OCI-LY1 (cell line): ENCODE data around the gene SLC4A1.

Experiments used
- H2AFZ ChIP-seq: fragments of 200-600 bp; sonication (generic), shearing (Covaris generic); 2 replicates; pipeline ENCODE4 v1.6.0; 2014; ENCODE audit warnings: antibody characterized with exemption, mild to moderate bottlenecking, low read length
- H3F3A ChIP-seq: fragments of 200-600 bp; sonication (generic), shearing (Covaris generic); 2 replicates; pipeline ENCODE4 v1.6.0; 2014; ENCODE audit warnings: mild to moderate bottlenecking, antibody characterized with exemption, low read length, moderate library complexity; ENCODE audit not compliant: insufficient read depth
- H3K27ac ChIP-seq: fragments of 200-600 bp; sonication (generic); 2 replicates; pipeline ENCODE4 v1.5.1; 2014; ENCODE audit warnings: low read length, mixed run types, mild to moderate bottlenecking, low read depth; ENCODE audit not compliant: poor library complexity, severe bottlenecking
- H3K27me3 ChIP-seq: fragments of 200-600 bp; sonication (generic); 2 replicates; pipeline ENCODE4 v1.6.0; 2014; ENCODE audit warnings: antibody characterized with exemption, mild to moderate bottlenecking, low read length, moderate library complexity; ENCODE audit not compliant: insufficient read depth
- H3K36me3 ChIP-seq: fragments of 200-600 bp; sonication (generic); 2 replicates; pipeline ENCODE4 v1.6.1; 2014; ENCODE audit warnings: mild to moderate bottlenecking, antibody characterized with exemption, low read length, moderate library complexity, mixed read lengths; ENCODE audit not compliant: insufficient read depth
- H3K4me1 ChIP-seq: fragments of 200-600 bp; sonication (generic); 2 replicates; pipeline ENCODE4 v1.5.1; 2014; ENCODE audit warnings: mild to moderate bottlenecking, low read length, moderate library complexity; ENCODE audit not compliant: insufficient read depth, severe bottlenecking
- H3K4me2 ChIP-seq: fragments of 200-600 bp; sonication (generic), shearing (Covaris generic); 2 replicates; pipeline ENCODE4 v1.6.1; 2014; ENCODE audit warnings: low read length
- H3K4me3 ChIP-seq: fragments of 200-600 bp; sonication (generic); 2 replicates; pipeline ENCODE4 v1.5.1; 2014; ENCODE audit warnings: low read length, low read depth, mild to moderate bottlenecking, mixed read lengths; ENCODE audit not compliant: poor library complexity, severe bottlenecking
- H3K79me2 ChIP-seq: fragments of 200-600 bp; shearing (Covaris generic); 2 replicates; pipeline ENCODE4 v1.6.1; 2016; ENCODE audit warnings: mixed run types, low read length, mixed read lengths; ENCODE audit not compliant: insufficient read depth
- H3K9ac ChIP-seq: fragments of 200-600 bp; sonication (generic), shearing (Covaris generic); 2 replicates; pipeline ENCODE4 v1.6.1; 2014; ENCODE audit warnings: mild to moderate bottlenecking, low read length, mixed read lengths
- H3K9me2 ChIP-seq: fragments of 200-600 bp; sonication (generic), shearing (Covaris generic); 2 replicates; pipeline ENCODE4 v1.6.1; 2014; ENCODE audit warnings: low read depth, mild to moderate bottlenecking, low read length, mixed read lengths
- H3K9me3 ChIP-seq: fragments of 200-600 bp; shearing (Covaris generic); 2 replicates; pipeline ENCODE4 v1.6.1; 2014; ENCODE audit warnings: low read length, mixed read lengths
- H4K20me1 ChIP-seq: fragments of 200-600 bp; sonication (generic), shearing (Covaris generic); 2 replicates; pipeline ENCODE4 v1.6.0; 2016; ENCODE audit warnings: mild to moderate bottlenecking, low read length; ENCODE audit not compliant: insufficient read depth
- EZH2 ChIP-seq: fragments of 200-600 bp; sonication (generic), shearing (Covaris generic); IDR thresholded peaks from 2 replicates; pipeline ENCODE4 v1.8.0; 2017; ENCODE audit warnings: borderline replicate concordance, mixed run types, mild to moderate bottlenecking, antibody characterized with exemption, low read length, moderate library complexity, mixed read lengths
- TF ChIP-seq, protein P1 (sequence below): fragments of 200-600 bp; sonication (generic), shearing (Covaris generic); IDR thresholded peaks from 2 replicates; pipeline ENCODE4 v1.5.1; 2017; ENCODE audit warnings: mild to moderate bottlenecking, antibody characterized with exemption, low read length, moderate library complexity, mixed read lengths

Gene SLC4A1

DNA sequence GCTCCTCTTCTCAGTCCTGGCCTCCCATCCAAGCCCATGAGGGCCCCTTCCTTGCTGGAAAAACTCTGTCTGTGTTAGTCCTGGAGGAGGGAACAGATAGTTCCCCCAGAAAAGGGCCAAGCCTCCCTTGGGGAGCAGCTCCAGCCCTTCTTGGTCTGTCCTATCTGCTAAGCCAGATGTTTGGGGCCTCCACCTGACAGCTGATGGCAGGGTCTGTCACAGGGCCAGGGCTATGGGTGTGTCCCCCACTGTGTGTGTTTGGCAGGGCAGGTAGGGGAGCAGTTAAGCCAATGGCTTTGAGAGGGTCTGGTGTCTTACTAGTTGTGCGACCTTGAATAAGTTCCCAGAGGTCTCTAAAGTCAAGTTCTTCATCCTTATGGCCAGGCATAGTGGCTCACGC is 13.6 kb upstream of the SLC4A1 start:
- Histone ChIP-seq H3K27me3 (peaks cover 8% of the 10 kb centered on the region; the same call in 1 of the 2 replicates), H3K9ac (no peak overlapping the region), H4K20me1 (no peaks in the 10 kb centered on the region), H3F3A (no peaks in the 10 kb centered on the region), H3K4me2 (no peak overlapping the region), H3K27ac (no peak overlapping the region), H3K4me1 (no peaks in the 10 kb centered on the region), H3K4me3 (no peak overlapping the region), H3K9me3 (no peaks in the 10 kb centered on the region), H3K36me3 (no peaks in the 10 kb centered on the region), H2AFZ (no peak overlapping the region), H3K9me2 (no peaks in the 10 kb centered on the region), H3K79me2 (no peaks in the 10 kb centered on the region)
- TF ChIP-seq EZH2, result no peak
- TF ChIP-seq, protein P1, sequence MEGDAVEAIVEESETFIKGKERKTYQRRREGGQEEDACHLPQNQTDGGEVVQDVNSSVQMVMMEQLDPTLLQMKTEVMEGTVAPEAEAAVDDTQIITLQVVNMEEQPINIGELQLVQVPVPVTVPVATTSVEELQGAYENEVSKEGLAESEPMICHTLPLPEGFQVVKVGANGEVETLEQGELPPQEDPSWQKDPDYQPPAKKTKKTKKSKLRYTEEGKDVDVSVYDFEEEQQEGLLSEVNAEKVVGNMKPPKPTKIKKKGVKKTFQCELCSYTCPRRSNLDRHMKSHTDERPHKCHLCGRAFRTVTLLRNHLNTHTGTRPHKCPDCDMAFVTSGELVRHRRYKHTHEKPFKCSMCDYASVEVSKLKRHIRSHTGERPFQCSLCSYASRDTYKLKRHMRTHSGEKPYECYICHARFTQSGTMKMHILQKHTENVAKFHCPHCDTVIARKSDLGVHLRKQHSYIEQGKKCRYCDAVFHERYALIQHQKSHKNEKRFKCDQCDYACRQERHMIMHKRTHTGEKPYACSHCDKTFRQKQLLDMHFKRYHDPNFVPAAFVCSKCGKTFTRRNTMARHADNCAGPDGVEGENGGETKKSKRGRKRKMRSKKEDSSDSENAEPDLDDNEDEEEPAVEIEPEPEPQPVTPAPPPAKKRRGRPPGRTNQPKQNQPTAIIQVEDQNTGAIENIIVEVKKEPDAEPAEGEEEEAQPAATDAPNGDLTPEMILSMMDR, result no peak

DNA sequence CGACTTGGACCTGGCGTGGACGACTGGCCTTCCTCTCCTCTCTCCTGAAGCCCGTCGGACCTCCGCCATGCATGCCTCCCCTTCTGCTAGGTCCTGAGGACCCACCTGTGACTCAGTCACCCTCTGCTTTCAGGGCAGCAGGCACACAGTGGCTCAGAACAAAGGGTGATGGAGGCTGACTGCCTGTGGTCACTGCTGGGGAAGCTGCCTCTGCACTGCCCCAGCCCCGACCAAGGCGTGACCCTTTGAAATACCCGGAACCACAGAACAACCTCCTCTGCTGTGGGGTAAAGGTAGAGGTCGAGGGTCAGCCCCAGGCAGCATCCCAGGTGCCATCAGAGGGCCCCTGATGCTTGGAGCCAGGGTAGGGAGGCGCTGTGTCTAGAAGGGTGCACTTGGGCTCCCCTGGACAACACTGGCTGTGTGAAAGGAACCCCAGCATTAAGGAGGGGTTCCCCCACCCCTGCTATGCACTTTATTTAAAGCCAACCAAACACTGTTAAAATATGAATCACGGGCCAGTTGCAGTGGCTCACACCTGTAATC is 12.5 kb upstream of the SLC4A1 start:
- Histone ChIP-seq H3K36me3 (no peaks in the 10 kb centered on the region), H3K27ac (no peak overlapping the region), H3F3A (no peaks in the 10 kb centered on the region), H3K4me2 (no peak overlapping the region), H3K4me1 (no peaks in the 10 kb centered on the region), H3K9ac (no peak overlapping the region), H2AFZ (no peak overlapping the region), H4K20me1 (no peaks in the 10 kb centered on the region), H3K79me2 (no peaks in the 10 kb centered on the region), H3K4me3 (no peak overlapping the region), H3K9me3 (no peaks in the 10 kb centered on the region), H3K9me2 (no peaks in the 10 kb centered on the region), H3K27me3 (peaks cover 8% of the 10 kb centered on the region; the same call in 1 of the 2 replicates)
- TF ChIP-seq, protein P1, result no peak
- no peak for TF ChIP-seq EZH2

DNA sequence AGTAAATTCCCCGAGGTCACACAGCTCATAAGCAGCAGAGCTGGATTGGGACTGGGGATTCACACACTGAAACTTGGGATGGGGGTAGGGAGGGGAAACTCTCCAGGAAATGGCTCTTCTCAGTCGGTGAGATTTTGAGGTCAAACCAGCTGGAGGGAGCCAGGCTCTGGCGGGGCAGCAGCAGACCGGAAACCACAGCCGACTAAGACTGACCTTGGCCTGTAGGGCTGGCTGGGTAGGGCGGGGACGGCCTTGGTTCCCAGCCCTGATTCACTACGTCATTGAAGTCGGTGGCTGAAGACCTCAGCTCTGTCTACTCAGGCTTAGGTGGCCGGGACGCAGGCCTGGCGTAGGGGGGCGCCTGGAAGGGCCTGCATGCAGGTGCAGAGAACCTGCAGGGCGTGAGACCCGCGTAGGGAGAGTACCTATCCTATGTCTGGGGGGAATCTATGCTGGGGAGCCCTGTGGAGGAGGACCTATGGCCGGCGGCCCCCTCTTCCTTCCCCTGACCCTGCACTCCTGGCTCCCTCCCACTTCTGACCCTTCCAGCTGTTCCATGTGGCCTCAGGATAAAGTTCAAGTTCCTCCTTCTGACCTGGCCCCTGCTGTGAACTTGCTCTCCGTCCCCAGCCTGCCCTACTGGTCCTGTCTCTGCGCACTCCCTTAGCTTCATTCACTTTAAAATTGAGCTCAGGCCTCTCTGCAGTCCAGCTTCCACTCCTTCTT is 11.9 kb upstream of the SLC4A1 start:
- H2AFZ ChIP-seq, result no peak overlapping the region

More for the DNA sequence above, 11.9 kb upstream of the SLC4A1 start:
- Histone ChIP-seq H3F3A (no peaks in the 10 kb centered on the region), H3K4me2 (no peak overlapping the region), H3K9me3 (no peaks in the 10 kb centered on the region), H3K9me2 (no peaks in the 10 kb centered on the region), H3K4me1 (no peaks in the 10 kb centered on the region), H4K20me1 (no peaks in the 10 kb centered on the region), H3K79me2 (no peaks in the 10 kb centered on the region), H3K36me3 (no peaks in the 10 kb centered on the region), H3K27me3 (peaks cover 8% of the 10 kb centered on the region; the same call in 1 of the 2 replicates), H3K27ac (no peak overlapping the region), H3K4me3 (no peak overlapping the region), H3K9ac (no peak overlapping the region)
- TF ChIP-seq EZH2, result no peak
- TF ChIP-seq, protein P1, result no peak
